IPS-15b (cell line): ENCODE results near the gene OPN5.
"Not testable (repeated sequence)": the region's sequence is repeated elsewhere in the genome, so short reads cannot be mapped to it uniquely, and the experiment has no call there.

Experiments
- H3K27me3 ChIP-seq: one replicate; pipeline ENCODE4 v1.6.1; 2013; ENCODE audit warnings: low read length; ENCODE audit not compliant: control insufficient read depth, insufficient read depth
- H3K36me3 ChIP-seq: one replicate; pipeline ENCODE4 v1.6.1; 2013; ENCODE audit warnings: low read length; ENCODE audit not compliant: control insufficient read depth, insufficient read depth
- H3K4me1 ChIP-seq: one replicate; pipeline ENCODE4 v1.6.1; 2013; ENCODE audit warnings: mild to moderate bottlenecking, low read length; ENCODE audit not compliant: control insufficient read depth, insufficient read depth
- H3K4me3 ChIP-seq: one replicate; pipeline ENCODE4 v1.5.1; 2013; ENCODE audit warnings: low read depth, low read length
- H3K9ac ChIP-seq: one replicate; pipeline ENCODE4 v1.6.1; 2013; ENCODE audit warnings: low read depth, mild to moderate bottlenecking, low read length
- H3K9me3 ChIP-seq: one replicate; pipeline ENCODE4 v1.6.1; 2013; ENCODE audit warnings: mild to moderate bottlenecking, low read length; ENCODE audit not compliant: control insufficient read depth, insufficient read depth

OPN5 gene

GRCh38 chr6:47781732-47782131, at the start of gene OPN5:
OPN5 (plus strand) TSS chr6:47782032; CDS start chr6:47782067, 35 bp downstream.
- no peaks in the 10 kb centered on the region for H3K9me3 ChIP-seq
- H3K36me3 ChIP-seq, result no peaks in the 10 kb centered on the region
- H3K4me3 ChIP-seq, result no peak within 1 kb of the TSS
- no peaks in the 10 kb centered on the region for H3K27me3 ChIP-seq
- no peaks in the 10 kb centered on the region for H3K4me1 ChIP-seq
- H3K9ac ChIP-seq, result no peak within 1 kb of the TSS

GRCh38 chr6:47733879-47734558, 47.8 kb upstream of the OPN5 start:
- H3K9ac ChIP-seq, result no peak overlapping the region
- peaks cover 17% of the 10 kb centered on the region for H3K4me1 ChIP-seq
- H3K9me3 ChIP-seq, result no peaks in the 10 kb centered on the region
- H3K27me3 ChIP-seq, result no peaks in the 10 kb centered on the region
- H3K36me3 ChIP-seq, result no peaks in the 10 kb centered on the region
- H3K4me3 ChIP-seq, result no peak overlapping the region

- Histone ChIP-seq H3K27me3 (no peaks in the 10 kb centered on the region), H3K4me1 (peaks cover 17% of the 10 kb centered on the region), H3K9ac (no peak overlapping the region), H3K9me3 (no peaks in the 10 kb centered on the region), H3K4me3 (no peak overlapping the region), H3K36me3 (no peaks in the 10 kb centered on the region)
Measured at GRCh38 chr6:47734831-47735481, 46.9 kb upstream of the OPN5 start.

- no peak overlapping the region for H3K9ac ChIP-seq
- H3K9me3 ChIP-seq, result no peaks in the 10 kb centered on the region
- H3K4me3 ChIP-seq, result no peak overlapping the region
- H3K27me3 ChIP-seq, result no peaks in the 10 kb centered on the region
- no peaks in the 10 kb centered on the region for H3K36me3 ChIP-seq
- H3K4me1 ChIP-seq, result peaks cover 17% of the 10 kb centered on the region
Measured at GRCh38 chr6:47736083-47736700, 45.6 kb upstream of the OPN5 start.

- no peaks in the 10 kb centered on the region for H3K27me3 ChIP-seq
- H3K9me3 ChIP-seq, result no peaks in the 10 kb centered on the region
- no peak overlapping the region for H3K9ac ChIP-seq
- H3K4me3 ChIP-seq, result no peak overlapping the region
- H3K4me1 ChIP-seq, result peaks cover 17% of the 10 kb centered on the region
- H3K36me3 ChIP-seq, result no peaks in the 10 kb centered on the region
Measured at GRCh38 chr6:47737406-47737805, 44.4 kb upstream of the OPN5 start.

GRCh38 chr6:47740714-47741113, 41.1 kb upstream of the OPN5 start:
- H3K9me3 ChIP-seq, result no peaks in the 10 kb centered on the region
- peaks cover 6% of the 10 kb centered on the region for H3K4me1 ChIP-seq
- H3K9ac ChIP-seq, result no peak overlapping the region
- no peaks in the 10 kb centered on the region for H3K27me3 ChIP-seq
- no peak overlapping the region for H3K4me3 ChIP-seq
- H3K36me3 ChIP-seq, result no peaks in the 10 kb centered on the region

- no peak overlapping the region for H3K9ac ChIP-seq
- no peak overlapping the region for H3K4me3 ChIP-seq
- no peaks in the 10 kb centered on the region for H3K27me3 ChIP-seq
- no peaks in the 10 kb centered on the region for H3K9me3 ChIP-seq
- peaks cover 2% of the 10 kb centered on the region for H3K4me1 ChIP-seq
- H3K36me3 ChIP-seq, result no peaks in the 10 kb centered on the region
Measured at GRCh38 chr6:47741807-47742206, 40.0 kb upstream of the OPN5 start.

- Histone ChIP-seq H3K9me3 (no peaks in the 10 kb centered on the region), H3K36me3 (no peaks in the 10 kb centered on the region), H3K4me1 (no peaks in the 10 kb centered on the region), H3K4me3 (no peak overlapping the region), H3K27me3 (no peaks in the 10 kb centered on the region), H3K9ac (no peak overlapping the region)
Measured at GRCh38 chr6:47743744-47744143, 38.1 kb upstream of the OPN5 start.

GRCh38 chr6:47745269-47745668, 36.6 kb upstream of the OPN5 start:
- not testable (repeated sequence) for H3K9ac ChIP-seq, H3K4me1 ChIP-seq, H3K36me3 ChIP-seq, H3K9me3 ChIP-seq, H3K4me3 ChIP-seq, H3K27me3 ChIP-seq

- no peaks in the 10 kb centered on the region for H3K9me3 ChIP-seq
Measured at GRCh38 chr6:47749757-47750156, 32.1 kb upstream of the OPN5 start.

GRCh38 chr6:47752801-47753200, 29.0 kb upstream of the OPN5 start:
- no peak overlapping the region for H3K9ac ChIP-seq
- no peaks in the 10 kb centered on the region for H3K27me3 ChIP-seq
- H3K9me3 ChIP-seq, result no peaks in the 10 kb centered on the region
- no peaks in the 10 kb centered on the region for H3K4me1 ChIP-seq
- no peaks in the 10 kb centered on the region for H3K36me3 ChIP-seq
- no peak overlapping the region for H3K4me3 ChIP-seq

More at GRCh38 chr6:47749757-47750156, 32.1 kb upstream of the OPN5 start:
- Histone ChIP-seq H3K36me3 (no peaks in the 10 kb centered on the region), H3K4me1 (no peaks in the 10 kb centered on the region), H3K9ac (no peak overlapping the region), H3K4me3 (no peak overlapping the region), H3K27me3 (no peaks in the 10 kb centered on the region)

GRCh38 chr6:47759364-47759763, 22.5 kb upstream of the OPN5 start:
- Histone ChIP-seq H3K9ac (no peak overlapping the region), H3K4me3 (no peak overlapping the region), H3K9me3 (no peaks in the 10 kb centered on the region), H3K36me3 (no peaks in the 10 kb centered on the region), H3K27me3 (no peaks in the 10 kb centered on the region), H3K4me1 (no peaks in the 10 kb centered on the region)
